Mucosa of rectum (tissue), 2 donors: Measurements from ENCODE around the gene UBR4.
"Not testable (repeated sequence)": the region's sequence is repeated elsewhere in the genome, so short reads cannot be mapped to it uniquely, and the experiment has no call there.

Experiments used
- H3K27ac ChIP-seq, 2 donors: one replicate each; pipeline ENCODE4 v1.7.0; 2013; ENCODE audit warnings: inconsistent platforms in 2 of 2, low read depth in 2 of 2, low read length in 2 of 2
- H3K27me3 ChIP-seq, 2 donors: one replicate each; pipeline ENCODE4 v1.7.0; 2013; ENCODE audit warnings: low read length in 2 of 2; ENCODE audit not compliant: control insufficient read depth in 2 of 2, insufficient read depth in 2 of 2
- H3K36me3 ChIP-seq, 2 donors: one replicate each; pipeline ENCODE4 v1.7.0; 2013; ENCODE audit warnings: low read length in 2 of 2; ENCODE audit not compliant: control insufficient read depth in 2 of 2, insufficient read depth in 2 of 2
- H3K4me1 ChIP-seq, 2 donors: one replicate each; pipeline ENCODE4 v1.7.0; 2013; ENCODE audit warnings: low read length in 2 of 2, mild to moderate bottlenecking in 1 of 2; ENCODE audit not compliant: control insufficient read depth in 2 of 2, insufficient read depth in 2 of 2
- H3K4me3 ChIP-seq, 2 donors: one replicate each; pipeline ENCODE4 v1.7.0; 2013; ENCODE audit warnings: low read length in 2 of 2
- H3K9ac ChIP-seq, 2 donors: one replicate each; pipeline ENCODE4 v1.7.0; 2013; ENCODE audit warnings: low read length in 2 of 2, low read depth in 1 of 2, mild to moderate bottlenecking in 1 of 2
- H3K9me3 ChIP-seq, 2 donors: one replicate each; pipeline ENCODE4 v1.7.0; 2013; ENCODE audit warnings: low read length in 2 of 2; ENCODE audit not compliant: control insufficient read depth in 2 of 2
- donor health status: healthy.
- donor health status: Normal muscosa, but diverticular disease.

The UBR4 gene

DNA sequence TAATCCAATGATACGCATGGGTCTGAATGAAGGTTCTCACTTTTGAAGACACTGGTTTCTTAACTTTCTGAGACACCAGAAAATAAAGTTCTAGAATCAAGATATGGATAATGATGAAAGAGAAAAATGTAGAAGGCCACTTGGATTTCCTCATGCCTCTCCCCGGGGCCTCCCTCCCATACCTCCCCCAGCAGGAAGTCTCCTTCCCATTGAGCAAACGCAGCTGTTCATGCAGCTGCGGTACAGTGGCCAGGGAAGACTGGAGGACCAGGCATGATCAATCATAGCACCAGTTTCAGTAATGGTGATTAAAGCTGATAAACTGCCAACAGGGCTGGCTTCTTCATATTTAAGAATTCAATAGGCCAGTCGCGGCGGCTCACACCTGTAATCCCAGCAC is 10.9 kb upstream of the UBR4 start:
- no peaks in the 10 kb centered on the region for H3K4me1 ChIP-seq
- no peaks in the 10 kb centered on the region for H3K9me3 ChIP-seq
- no peak overlapping the region for H3K9ac ChIP-seq
- no peaks in the 10 kb centered on the region for H3K27me3 ChIP-seq
- peaks cover 57 to 64% of the 10 kb centered on the region in 2 donors for H3K36me3 ChIP-seq
- H3K4me3 ChIP-seq, result no peak overlapping the region
- no peak overlapping the region for H3K27ac ChIP-seq

DNA sequence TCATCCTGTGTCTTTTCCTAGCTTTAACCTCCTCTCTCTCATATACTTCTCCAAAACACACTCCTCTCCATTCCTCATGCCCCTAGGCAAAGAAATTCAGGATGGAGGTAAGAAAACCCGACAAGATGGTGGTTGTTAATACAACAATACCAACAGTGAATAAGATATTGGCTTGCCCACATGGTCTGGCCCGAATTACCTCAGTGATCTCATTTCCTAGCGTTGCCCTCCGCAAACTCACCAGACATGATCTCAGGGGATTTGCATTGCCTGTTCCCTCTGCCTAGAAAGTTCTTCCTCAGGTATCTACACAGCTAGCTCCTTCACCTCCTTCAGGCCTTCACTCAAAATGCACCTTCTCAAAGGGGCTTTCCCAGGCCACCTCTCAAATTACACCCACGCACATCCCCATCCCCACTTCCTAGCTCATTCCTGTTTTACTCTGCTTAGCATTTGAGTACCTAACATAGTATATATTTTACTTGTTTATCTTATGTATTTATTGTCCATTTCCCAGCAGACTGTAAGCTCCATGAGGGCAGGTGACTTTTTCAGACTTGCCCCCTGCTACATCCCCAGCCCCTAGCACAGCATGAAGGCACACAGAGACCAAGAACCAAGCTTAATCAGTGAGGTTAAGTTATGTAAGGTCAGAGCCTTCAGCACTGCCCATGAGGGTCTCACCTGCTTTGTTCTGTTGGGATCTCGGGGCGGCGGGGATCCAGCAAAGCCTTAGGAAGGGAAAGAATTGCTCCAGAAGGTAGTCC is 10.2 kb upstream of the UBR4 start:
- H3K36me3 ChIP-seq, result peaks cover 53 to 60% of the 10 kb centered on the region in 2 donors

DNA sequence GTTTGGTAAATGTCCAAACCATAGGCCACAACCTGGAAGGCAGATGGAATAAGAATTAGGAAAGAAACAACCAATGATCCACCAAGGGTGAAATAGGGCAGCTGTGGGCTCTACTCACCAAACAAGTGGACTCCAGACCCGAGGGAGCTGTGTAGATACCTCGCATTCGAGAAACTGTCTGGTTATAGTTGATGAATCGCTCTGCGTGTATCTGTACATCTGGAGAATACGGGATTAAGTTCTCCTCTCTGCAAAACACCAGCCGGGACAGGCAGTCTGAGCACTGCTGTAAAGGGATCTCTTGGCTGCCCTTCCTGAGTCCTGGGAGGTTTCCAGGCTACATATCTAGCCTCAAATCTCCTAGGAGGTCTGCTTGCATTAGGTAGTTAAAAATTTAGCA is 9.4 kb upstream of the UBR4 start:
- no peaks in the 10 kb centered on the region for H3K9me3 ChIP-seq
- no peak overlapping the region for H3K27ac ChIP-seq
- no peaks in the 10 kb centered on the region for H3K27me3 ChIP-seq
- H3K36me3 ChIP-seq, result peaks cover 49 to 55% of the 10 kb centered on the region in 2 donors
- H3K4me1 ChIP-seq, result no peaks in the 10 kb centered on the region
- H3K4me3 ChIP-seq, result no peak overlapping the region
- H3K9ac ChIP-seq, result no peak overlapping the region

More for the DNA sequence above, 10.2 kb upstream of the UBR4 start:
- Histone ChIP-seq H3K27ac (no peak overlapping the region), H3K9me3 (no peaks in the 10 kb centered on the region), H3K27me3 (no peaks in the 10 kb centered on the region), H3K4me3 (no peak overlapping the region), H3K9ac (no peak overlapping the region), H3K4me1 (no peaks in the 10 kb centered on the region)

DNA sequence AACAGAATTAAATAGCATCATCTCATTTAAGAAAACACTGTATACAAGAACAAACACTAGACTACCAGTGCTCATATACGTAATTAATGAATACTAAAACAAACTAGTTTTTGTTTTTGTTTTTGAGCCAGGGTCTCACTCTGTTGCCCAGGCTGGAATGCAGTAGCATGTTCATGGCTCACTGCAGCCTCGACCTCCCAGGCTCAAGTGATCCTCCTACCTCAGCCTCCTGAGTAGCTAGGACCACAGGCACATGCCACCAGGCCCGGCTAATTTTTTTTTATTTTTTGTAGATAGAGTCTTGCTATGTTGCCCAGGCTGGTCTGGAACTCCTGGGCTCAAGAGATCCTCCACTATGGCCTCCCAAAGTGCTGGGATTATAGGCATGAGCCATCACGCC is 6.5 kb upstream of the UBR4 start:
- H3K4me1 ChIP-seq, H3K27ac ChIP-seq, H3K27me3 ChIP-seq, H3K4me3 ChIP-seq, H3K9ac ChIP-seq, H3K9me3 ChIP-seq: not testable (repeated sequence)
- peaks cover 28 to 38% of the 10 kb centered on the region in 2 donors for H3K36me3 ChIP-seq

DNA sequence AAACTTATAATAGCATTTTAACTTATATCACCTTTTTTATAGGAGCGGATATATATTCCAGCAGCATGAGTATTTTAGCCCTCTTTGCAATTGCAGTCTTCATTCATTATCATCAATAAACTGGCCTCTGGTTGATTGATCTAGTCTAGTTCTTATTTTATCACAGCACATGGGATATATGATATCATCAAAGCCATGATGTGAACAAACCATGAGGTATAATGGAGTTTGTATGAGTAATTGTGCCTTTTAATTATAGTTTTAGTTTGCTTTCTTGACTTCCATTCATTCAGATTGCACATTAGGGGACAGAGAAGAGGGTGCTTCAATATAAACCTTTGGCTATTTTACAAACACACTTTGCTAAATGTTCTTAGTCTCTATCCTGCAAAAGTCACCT is 3.5 kb upstream of the UBR4 start:
- H3K9ac ChIP-seq, result no peak overlapping the region
- no peaks in the 10 kb centered on the region for H3K27me3 ChIP-seq
- peaks cover 14 to 21% of the 10 kb centered on the region in 2 donors for H3K4me1 ChIP-seq
- no peaks in the 10 kb centered on the region for H3K9me3 ChIP-seq
- H3K4me3 ChIP-seq, result no peak overlapping the region
- no peak overlapping the region for H3K27ac ChIP-seq
- peaks cover 4 to 17% of the 10 kb centered on the region in 2 donors for H3K36me3 ChIP-seq

DNA sequence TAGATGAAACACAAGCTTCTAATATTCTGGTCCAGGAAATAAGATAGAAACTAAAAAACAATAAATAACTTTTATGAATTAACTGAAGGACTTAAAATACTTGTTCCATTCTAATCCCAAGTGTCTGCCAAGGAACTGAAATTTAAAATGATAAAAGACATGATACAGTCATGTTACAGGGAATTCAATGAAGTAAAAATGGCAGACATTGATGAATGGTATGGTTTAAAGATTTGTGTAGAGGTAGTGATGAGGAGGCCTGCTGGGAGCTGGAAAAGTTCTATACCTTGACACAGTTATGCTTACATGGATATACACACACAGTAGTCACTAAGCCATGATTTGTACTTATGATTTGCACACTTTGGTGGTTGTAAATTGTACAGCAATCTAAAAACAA is 2.1 kb upstream of the UBR4 start:
- no peak overlapping the region for H3K9ac ChIP-seq
- no peaks in the 10 kb centered on the region for H3K9me3 ChIP-seq
- H3K4me3 ChIP-seq, result no peak overlapping the region
- no peak overlapping the region for H3K27ac ChIP-seq
- peaks cover 4 to 12% of the 10 kb centered on the region in 2 donors for H3K36me3 ChIP-seq
- H3K27me3 ChIP-seq, result no peaks in the 10 kb centered on the region
- peaks cover 14 to 23% of the 10 kb centered on the region in 2 donors for H3K4me1 ChIP-seq

DNA sequence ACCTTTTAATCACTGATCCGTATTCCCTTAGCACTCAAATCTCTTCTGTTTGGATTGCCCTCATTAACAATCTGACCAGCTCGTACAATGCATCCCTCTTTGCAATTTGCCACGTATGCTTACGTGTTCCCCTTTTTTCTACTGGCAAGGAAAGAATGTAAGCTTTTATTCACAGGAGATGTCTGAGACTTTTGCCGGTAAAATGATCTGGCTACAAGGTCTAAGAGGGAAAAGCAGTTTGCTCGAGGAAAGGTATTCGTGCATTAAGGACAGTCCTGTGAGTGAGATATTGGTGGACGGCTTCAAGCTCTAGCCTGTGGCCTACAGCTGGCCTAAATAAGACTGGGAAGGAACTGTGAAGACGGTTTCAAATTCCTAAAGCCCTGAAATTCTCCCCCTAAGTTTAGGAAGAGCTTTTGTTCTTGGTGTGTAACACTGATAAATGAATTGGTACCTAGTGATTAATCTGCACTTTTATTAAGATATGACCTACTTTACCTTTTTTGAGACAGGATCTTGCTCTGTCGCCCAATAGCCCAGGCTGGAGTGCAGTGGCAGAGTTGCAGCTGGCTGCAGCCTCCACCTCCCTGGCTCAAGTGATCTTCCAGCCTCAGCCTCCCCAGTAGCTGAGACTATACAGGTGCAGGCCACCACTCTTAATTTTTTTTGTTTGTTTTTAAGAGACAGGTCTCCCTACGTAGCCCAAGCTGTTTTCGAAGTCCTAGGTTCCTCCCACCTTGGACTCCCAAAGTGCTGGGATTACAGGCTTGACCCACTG is 895 bp upstream of the UBR4 start:
- Histone ChIP-seq H3K27me3 (no peaks in the 10 kb centered on the region), H3K4me1 (peaks cover 14 to 24% of the 10 kb centered on the region in 2 donors), H3K4me3 (peak overlapping the region; percentile 95 to 99), H3K9ac (peak overlapping the region; percentile 91 to 98), H3K36me3 (peaks cover 0 to 9% of the 10 kb centered on the region in 2 donors), H3K27ac (peak overlapping the region; percentile 91 to 95), H3K9me3 (no peaks in the 10 kb centered on the region)

DNA sequence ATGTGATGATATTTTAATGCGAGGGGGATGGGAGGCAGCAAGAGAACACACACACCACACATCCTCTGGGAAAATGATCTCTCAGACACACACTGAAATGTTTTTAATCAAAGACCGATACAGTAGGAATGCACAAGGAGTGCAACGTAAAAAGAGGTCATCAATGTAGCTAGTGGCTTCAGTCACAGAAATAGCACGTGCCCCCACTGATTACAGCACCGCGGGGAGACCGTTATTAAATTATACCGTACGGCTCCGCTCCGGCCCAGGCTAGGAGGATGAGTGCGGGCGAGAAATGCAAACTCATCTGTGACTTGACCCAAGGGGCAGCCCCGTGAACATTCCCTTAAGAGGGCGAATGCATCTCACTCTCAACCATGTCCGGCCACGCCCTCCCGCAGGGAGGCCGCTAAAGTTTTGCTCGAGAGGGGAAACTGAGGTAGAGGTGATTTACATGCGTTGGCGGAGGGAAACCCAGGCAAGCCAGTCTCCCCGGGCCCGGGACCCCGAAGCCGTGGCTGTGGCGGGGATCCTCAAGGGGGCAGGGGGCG is 552 bp downstream of the UBR4 start:
- Histone ChIP-seq H3K27ac (peak overlapping the region; percentile 91 to 95), H3K27me3 (no peaks in the 10 kb centered on the region), H3K4me1 (peaks cover 14 to 27% of the 10 kb centered on the region in 2 donors), H3K9me3 (no peaks in the 10 kb centered on the region), H3K9ac (peak overlapping the region; percentile 88 to 91), H3K4me3 (peak overlapping the region; percentile 95 to 99), H3K36me3 (peaks cover 0 to 9% of the 10 kb centered on the region in 2 donors)

DNA sequence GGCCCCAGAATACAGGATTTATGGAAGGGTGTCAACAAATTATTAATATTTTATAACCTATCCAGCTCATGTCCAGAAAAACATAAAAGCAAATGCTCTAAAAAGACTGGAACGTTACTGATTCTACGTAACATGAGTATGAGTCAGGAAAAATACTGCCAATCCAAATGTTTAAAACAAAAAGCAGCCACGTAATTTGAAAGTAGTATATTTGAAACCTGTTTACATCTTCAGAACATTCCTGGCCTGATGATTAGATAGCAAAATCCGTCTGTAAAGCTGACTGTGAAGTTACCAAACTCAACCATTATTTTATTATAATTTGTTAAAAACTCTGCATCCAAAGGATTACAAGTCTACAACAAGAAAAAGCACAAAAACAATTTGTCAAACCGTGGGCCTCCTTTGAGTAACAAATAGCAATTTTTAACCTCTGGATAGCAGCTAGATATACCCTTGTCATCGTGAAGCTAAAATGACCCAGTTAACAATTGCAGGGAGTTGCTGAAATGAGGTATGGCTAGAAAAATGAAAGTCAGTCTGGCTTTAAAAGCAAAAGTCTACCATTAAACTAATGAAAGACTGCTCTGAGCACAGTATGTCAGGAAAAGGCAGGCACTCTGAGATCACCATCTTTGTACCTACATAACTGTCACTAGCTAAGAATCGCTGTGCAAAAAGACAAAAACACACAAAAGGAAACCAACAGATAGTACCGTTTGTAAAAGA is 1.2 kb downstream of the UBR4 start:
- Histone ChIP-seq H3K4me3 (peak overlapping the region; percentile 95 to 99), H3K9me3 (no peaks in the 10 kb centered on the region), H3K27me3 (no peaks in the 10 kb centered on the region), H3K4me1 (peaks cover 14 to 27% of the 10 kb centered on the region in 2 donors), H3K9ac (peak overlapping the region; percentile 88 to 91), H3K36me3 (peaks cover 0 to 5% of the 10 kb centered on the region in 2 donors), H3K27ac (peak overlapping the region; percentile 91 to 95)
